HG03342 (cell line): ENCODE measurements around the gene OMP.

Experiments used
- ATAC-seq: cut with Tn5 transposase; IDR thresholded peaks from one replicate; pipeline ENCODE4 v1.9.1; 2021; ENCODE audit warnings: mild to moderate bottlenecking, moderate library complexity; ENCODE audit not compliant: unreplicated experiment

Gene OMP

DNA sequence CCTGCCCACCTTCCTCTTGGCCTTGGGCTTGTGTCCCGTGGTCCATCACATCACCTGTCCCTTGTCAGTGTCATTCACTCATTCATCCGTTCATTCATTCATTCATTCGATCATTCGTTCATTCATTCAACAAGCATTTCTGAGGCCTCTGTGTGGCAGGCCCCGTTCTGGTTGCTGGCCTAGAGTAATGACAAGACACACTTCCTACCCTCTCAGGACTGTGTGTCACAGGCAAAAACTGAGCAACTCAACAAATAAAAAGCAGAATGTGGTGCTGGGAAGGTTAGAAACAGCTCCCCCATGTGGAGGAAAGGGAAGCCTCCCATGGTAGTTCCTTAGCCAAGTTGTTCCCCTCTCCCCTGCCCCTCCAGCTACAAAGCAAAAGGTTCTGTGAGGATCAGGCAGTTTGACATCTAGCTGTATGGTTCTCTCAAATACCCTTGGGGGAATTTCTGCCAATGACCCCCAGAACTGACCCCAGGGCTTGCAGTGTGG, 1.6 kb upstream of the OMP start:
- no peak for ATAC-seq

DNA sequence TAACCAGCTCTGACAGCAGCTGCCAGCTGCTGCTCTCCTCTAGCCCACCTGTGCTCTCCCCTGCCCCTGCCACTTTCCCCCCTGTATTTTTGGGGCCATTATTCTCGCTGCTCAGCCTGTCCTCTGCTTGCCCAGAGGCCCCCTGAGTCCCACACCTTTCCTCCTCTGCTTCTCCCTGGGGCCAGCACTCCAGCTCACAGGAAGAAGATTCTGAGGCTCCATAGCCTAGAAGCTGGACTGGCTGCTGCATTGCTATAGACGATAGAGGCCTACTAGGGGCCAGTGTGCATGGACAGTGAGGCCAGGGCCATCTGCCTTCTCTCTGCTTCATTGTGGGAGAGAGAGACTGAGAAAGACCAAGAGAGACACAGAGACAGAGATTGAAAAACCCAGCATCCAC, 679 bp downstream of the OMP start:
- ATAC-seq, result no peak

DNA sequence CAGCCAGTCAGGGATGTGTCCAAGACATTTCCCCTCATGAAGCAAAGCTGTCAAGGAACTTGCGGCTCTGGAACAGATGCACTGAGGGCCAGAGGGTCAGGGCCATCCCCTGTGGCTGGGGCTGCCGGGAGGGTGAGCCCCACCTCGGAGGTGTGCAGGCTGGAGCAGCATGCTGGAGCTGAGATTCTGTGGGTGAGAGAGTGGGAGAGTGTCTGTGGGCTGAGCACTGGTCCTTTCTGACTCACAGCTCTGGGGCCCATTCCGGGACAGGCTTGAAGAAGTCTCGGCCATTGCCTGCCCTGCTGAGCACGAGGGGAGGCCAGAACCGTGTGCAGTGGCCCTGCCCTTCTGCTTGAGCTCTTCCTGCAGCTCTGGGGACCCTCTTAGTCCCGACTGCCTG, 2.1 kb downstream of the OMP start:
- no peak for ATAC-seq

DNA sequence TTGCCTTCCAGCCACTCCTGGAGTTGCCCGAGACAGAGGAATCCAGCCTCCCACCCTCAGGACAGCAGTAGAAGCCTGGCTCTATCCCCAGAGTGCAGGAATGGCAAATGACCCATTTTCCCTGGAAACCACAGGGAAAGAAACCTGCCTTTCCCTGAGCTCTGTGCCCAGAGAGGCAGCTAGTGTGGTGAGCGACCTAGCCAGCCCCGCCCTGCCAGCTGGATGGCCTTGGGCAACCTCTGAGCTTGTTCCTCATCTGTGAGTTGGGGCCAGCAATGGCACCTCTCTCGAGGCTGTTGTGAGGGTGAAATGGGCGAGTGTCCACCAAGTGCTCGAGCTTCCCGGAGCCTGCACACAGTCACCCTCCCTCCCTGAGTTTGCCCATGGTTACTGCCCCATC, 3.7 kb downstream of the OMP start:
- ATAC-seq, result no peak

DNA sequence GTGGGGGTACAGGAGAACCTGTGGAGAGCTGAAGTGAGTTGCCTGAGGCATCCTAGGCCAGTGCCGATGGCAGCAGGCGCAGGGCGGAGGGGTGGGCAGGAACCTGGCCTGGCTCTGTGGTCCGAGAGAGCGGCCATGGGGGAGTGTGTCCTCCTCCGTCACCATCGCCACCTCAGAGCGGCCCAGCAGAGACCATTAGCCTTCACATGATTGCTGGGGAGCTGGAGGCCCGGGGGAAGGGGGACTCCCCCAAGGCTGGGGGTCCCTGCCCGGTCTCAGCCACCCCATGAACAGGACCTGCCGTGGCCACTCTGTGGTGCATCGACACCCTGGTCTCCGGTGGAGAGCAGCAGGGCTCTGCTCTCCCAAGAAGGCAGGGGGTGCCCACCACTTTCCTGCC, 4.1 kb downstream of the OMP start:
- no peak for ATAC-seq

DNA sequence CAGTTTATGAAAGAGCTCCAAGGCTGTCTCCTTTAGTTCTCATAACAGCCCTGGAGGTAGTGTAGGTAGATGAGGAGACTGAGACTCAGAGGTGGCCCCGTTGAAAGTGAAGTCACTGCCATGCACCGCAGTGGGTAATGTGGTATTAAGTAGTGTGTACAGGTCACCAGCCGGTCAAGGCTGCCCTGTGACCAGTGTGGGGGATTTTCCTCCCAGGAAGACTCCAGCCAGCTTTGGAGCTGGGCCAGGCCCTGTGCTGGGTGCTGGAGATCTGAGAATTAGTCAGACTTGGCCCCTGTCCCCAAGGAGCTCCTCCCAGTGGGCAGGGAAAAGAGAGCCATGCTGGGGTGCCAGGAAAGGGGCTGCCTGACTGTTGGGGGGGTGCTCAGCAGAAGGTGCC, 5.3 kb downstream of the OMP start:
- ATAC-seq, result no peak

DNA sequence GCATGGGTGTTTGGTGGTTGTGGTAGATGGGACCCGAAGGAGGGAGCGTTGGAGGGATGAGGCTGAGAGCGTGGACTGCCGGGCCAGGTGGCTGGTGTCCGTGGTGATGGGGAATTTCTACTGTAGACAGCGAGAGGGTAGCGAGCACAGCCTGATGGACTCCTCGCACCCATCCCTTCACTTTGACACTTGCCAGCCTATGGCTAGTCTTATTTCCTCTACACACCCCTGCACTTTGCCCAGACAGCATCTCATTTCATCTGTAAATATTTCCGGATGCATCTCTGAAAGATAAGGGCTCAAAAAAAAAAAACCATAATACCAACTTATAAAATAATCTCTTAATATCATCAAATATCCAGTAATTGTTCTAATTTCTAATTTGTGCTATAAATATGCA, 5.8 kb downstream of the OMP start:
- ATAC-seq, result no peak

DNA sequence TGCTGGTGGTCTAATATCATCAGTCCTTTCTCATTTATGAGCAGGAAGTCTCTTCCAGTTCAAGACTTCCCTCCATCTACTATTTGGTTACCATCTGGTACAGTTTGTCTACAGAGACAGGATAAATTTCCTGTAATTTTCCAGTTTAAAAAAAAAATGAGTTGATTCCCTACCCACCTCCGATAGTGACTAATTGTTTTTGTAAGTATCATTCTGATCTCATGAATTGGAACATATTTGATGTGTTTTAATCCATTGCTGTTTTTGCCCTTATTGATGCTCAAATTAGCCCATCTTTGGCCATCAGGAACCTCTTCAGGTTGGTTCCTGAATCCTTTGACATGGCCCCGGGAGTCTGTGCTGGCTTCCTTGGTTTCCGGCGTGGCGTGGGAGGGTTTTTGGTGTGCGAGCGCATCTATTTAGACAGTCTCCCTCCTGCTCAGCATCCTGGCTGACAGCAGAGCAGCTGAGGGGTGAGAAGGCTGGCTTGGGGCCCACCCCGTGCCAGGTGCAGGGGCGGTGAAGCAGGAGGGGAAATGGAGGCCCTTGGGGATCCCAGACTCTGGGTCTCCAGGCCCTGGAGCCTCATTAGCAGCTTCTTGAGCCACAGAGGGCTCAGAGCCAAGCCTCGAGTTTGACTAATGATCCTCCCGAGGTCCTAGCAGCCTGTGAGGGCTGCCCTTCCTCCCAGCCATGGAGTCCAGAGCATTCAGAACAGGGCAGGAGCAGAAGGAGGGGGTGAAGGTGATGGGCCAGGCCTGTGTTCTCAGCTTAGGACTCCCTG, 6.8 kb downstream of the OMP start:
- ATAC-seq, result no peak

DNA sequence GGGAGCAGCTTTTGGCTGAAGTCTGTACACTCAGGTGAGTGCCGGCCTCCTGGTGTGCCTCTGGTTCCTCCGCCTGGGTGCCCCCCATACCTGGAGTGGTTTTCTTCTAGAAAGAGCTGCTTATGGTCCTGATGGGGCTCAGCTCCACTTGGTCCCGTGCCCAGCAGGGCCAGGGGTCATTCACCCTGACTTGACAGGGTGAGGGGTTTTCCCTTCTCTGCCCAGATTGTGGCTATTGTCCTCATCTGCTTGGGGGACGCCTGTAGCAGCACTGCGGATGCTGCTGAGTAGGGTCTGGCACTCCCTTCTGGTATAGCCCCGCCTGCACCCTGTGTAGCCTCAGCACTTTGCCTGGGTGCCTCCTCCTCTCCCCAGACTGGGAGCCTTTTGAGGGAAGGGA, 8.2 kb downstream of the OMP start:
- ATAC-seq, result no peak

DNA sequence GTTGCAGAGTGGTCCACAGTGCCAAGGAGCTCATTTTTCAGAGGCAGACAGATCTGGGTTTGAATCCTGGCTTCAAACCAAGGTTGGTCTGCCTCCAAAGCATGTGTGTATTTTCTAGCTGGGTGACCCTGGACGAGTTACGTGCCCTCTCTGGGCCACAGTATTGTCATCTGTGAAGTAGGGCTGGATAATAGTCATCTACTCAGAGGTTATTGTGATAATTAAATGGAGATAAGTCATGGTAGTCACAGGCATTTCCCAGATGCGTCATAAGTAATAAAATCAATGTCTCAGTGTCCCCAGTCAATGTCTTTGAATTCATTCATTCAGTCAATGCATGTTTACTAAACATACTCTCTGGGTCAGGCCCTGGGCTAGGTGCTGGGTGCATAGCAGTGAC, 8.6 kb downstream of the OMP start:
- ATAC-seq, result no peak

DNA sequence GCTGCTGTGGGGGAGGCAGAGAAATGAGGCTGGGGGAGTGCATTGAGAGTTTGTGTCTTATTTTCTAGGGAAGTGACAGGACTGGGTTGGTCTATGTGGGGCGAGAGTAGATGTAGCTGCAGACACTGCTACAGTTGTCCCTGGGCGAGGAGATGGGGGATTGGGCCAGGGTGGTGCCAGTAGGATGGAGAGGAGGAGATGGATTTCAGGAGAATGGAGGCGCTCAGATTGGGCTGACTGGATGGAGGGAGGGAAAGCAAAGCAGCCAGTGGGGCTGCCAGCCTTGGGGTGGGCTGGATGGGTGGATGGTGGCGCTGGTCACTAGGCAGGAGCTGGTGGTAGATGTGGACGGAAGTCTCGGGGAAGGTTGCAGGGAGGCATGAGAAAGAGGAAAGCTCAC, 9.3 kb downstream of the OMP start:
- ATAC-seq, result no peak

DNA sequence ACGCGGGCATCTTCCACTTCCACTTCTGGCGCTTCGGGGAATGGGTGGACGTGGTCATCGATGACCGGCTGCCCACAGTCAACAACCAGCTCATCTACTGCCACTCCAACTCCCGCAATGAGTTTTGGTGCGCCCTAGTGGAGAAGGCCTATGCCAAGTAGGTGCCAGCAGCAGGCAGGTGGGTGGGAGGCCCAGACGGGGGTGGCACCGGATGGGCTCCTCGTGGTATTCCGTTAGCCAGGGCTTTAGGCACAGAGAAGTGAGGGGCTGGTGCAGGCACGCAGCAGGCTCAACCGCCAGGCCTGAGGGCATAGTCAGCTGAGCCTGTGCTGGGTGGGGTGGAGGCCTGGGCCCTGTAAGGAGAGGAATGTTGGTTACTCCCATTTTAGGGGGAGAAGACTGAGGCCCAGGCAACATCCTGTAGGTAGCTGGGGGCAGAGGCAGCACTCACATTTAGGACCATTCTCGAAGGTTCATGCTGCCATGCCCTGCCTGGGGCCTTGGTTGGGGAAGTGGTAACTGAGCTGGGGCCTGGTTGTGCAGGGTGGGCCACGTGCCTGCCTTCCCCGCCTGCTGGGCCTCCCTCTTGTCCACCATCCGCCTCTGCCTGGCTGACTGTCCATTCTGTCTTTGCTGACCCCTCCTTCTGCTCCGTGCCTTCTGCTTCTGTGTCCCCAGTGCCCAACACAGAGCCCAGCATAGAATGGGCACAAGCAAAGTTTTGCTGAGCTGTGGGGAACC, 10.2 kb downstream of the OMP start:
- no peak for ATAC-seq

DNA sequence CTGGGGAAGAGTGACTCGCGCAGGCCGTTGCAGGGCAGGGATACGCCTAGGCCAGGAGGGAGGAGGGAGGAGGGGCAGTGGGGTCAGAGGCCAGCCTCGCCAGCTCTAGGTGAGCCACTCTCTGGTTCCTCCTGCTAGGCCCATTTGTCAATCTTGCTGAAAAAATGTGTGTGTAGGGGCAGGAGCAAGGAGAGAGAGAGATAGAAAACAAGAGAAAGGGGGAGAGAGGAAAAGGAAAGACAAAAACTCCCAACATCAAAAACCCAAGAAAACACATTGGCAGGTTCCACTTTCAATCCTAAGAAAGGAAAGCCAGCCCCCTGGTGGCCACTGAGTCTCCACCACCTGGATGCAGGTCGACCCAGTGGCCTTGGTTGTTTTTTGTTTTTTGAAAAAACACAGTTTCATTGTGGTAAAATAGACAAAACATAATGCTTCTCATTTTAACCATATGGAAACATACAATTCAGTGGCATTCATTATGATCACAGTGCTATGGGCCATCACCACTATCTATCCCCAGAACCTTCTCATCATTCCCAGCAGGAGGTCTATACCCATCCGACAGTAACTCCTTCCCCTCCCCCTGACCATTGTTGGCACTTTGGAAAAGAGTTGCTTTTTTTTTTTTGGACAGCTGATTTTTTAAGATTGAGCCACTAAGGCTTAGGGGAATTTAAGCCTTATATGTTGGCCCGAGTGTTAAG, 10.9 kb downstream of the OMP start:
- no peak for ATAC-seq

DNA sequence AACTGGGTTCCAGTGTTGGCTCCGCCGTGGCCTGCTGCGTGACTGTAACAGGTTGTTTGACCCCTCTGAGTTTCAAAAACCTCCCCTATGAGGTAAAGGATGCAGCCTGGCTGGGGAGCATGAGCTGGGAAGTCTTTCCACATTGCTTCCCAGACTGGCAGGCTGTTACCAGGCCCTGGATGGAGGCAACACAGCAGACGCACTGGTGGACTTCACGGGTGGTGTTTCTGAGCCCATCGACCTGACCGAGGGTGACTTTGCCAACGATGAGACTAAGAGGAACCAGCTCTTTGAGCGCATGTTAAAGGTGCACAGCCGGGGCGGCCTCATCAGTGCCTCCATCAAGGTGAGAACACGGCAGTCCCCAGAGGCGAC, 11.4 kb downstream of the OMP start:
- ATAC-seq, result no peak

DNA sequence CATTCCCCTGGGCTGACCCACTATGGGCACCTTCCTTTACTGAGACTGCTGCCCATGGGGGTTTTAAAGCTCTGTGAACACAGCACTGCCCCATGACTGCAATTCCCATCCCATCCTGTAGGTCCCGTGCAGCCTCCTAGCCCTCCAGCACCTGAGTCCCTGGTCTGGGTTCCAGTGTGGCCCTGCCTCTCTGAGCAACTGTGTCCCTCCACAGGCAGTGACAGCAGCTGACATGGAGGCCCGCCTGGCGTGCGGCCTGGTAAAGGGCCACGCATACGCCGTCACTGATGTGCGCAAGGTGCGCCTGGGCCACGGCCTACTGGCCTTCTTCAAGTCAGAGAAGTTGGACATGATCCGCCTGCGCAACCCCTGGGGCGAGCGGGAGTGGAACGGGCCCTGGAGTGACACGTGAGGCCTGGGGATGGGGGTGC, 12.6 kb downstream of the OMP start:
- ATAC-seq, result no peak

DNA sequence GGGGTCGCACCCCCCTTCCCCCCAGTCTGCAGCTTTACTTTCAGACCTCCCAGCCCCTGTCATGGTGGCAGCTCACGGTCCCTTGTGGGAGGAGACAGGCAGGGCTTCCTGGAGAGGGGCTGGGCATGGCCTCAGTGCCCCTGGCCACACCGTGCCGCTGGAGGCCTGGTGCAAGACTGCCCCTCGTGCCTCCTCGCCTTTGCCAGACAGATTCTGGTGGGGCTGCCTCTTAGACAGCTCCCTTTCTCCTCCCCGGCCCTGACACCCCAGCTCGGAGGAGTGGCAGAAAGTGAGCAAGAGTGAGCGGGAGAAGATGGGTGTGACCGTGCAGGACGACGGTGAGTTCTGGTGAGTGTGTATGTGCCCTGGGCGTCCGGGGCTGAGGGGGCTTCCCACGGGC, 13.3 kb downstream of the OMP start:
- no peak for ATAC-seq

DNA sequence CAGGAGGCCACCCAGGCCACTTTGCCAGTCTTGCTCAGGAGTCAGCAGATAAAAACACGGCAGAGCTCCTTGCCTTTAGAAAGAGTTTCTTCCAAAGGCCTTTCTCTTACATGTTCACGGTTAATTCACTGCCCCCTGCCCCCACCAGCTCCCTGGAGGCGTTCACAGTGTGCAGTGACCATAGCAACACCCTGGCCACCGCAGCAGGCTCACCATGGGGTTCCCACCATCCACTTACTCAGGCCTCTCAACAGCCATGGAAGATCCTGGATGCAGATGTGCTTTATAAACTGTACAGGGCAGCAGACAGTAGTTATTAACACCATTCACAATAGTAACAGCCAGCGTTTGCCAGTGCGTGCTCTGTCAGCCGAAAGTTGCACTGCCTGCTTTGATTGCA, 14.9 kb downstream of the OMP start:
- ATAC-seq, result no peak

DNA sequence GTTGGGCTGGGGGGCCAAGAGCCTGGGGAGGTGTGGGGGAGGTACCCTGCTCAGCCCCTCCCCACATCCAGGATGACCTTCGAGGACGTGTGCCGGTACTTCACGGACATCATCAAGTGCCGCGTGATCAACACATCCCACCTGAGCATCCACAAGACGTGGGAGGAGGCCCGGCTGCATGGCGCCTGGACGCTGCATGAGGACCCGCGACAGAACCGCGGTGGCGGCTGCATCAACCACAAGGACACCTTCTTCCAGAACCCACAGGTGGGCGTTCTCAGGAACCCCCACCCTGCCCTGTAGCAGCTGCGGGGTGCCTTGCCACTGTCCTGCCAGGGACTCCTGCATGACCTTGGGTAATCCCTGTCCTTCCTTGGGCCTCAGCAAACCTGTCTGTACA, 15.4 kb downstream of the OMP start:
- ATAC-seq, result no peak

DNA sequence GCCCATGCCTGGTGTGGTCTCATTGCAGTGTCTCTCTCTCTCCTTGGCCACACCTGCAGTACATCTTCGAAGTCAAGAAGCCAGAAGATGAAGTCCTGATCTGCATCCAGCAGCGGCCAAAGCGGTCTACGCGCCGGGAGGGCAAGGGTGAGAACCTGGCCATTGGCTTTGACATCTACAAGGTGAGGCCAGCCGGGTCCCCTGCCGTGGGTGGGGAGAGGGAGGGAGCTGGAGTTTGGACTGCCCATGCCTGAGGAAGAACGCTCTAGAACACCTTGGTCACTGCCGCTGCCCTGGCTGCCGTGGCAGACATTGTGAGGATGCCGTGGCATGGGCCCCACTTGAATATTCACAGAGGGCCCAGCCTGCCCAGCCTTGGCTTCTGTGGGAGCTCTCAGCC, 16.3 kb downstream of the OMP start:
- ATAC-seq, result no peak

DNA sequence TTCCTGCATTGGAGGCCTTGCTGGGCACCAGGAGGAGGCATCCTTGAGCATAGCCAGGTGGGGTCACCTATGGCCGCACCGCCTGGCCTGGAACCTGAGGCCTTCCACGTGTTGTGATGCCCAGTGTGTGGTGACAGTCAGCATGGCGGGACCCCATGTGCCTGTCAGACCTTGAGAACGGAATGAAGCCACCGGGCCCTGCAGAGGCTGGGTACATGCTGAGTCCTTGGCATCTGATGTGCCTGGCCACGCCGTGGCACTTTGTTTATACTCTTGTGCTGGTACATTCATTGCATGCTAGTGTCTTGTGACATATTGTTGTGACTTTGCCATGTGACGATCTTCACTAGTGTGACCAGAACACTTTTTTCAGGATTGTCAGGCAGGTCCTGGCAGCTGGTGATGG, 16.9 kb downstream of the OMP start:
- no peak for ATAC-seq

DNA sequence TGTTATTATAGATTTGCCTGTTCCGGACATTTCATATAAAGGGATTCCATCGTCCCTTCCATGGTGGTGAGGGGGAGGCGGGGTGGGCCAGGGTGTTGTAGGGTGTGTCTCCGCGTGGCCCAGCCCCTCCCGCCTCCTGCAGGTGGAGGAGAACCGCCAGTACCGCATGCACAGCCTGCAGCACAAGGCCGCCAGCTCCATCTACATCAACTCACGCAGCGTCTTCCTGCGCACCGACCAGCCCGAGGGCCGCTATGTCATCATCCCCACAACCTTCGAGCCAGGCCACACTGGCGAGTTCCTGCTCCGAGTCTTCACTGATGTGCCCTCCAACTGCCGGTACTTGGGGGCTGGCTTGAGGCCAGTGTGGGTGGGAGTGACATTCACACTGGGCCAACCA, 17.9 kb downstream of the OMP start:
- ATAC-seq, result no peak

DNA sequence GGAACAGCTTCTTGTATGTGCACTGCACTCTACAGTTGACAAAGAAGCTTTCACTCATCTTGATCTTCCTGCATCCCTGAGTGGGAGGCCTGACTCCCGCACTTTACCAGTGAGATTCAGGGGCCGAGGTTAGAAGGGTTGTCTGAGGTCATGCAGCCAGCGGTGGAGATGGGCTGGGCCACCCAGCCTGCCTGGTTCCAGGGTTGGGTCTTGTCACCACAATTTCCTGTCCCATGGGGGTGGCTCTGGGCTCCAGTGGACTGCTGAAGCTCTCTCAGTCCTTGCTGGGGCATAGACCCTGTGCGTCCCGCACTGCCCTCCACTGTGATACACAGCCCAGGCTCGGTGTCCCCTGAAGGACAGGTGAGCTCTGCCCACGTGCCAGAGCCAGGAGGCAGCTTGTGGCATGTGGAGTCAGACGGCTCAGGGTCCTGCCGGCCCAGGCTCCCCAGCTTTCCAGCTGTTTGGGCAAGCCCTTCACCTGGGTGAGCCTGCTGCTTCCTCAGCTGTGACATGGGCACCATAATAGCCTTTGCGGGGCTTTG, 18.5 kb downstream of the OMP start:
- no peak for ATAC-seq
